Caco-2 (cell line): ENCODE data around the gene DHRS7. TPM values are rescaled to one million over a fixed set of nuclear protein-coding genes. Genes with fewer than 3 reads are reported as not detected.

Experiments used
- BruUV-seq: library from RNA; stranded (reverse); fragments of 400-500 nt; replicated peaks from 2 replicates; lab custom pipeline; 2021; lab: Mats Ljungman, UMichigan
- CTCF ChIA-PET: fragments of 300-600 bp; sonication (Branson Sonifier 250); formaldehyde crosslinking; loops from one replicate; lab custom pipeline; 2022; ENCODE audit warnings: antibody characterized with exemption; lab: Charles Lee
- POLR2A ChIA-PET: fragments of 300-600 bp; sonication (Branson Sonifier 250); formaldehyde crosslinking; loops from one replicate; lab custom pipeline; 2022; ENCODE audit warnings: antibody characterized with exemption; lab: Charles Lee
- DNase-seq, 2 experiments: peaks; one replicate each; pipeline versions ENCODE4 v3.0.0 to v3.0.0-alpha.2; 2020 to 2022
- H3K27me3 ChIP-seq: replicated peaks from 2 replicates; pipeline ENCODE4 v1.6.0; 2011; ENCODE audit warnings: low read length; ENCODE audit not compliant: control insufficient read depth, insufficient read depth
- H3K36me3 ChIP-seq: 2 replicates; pipeline ENCODE4 v1.5.1; 2011; ENCODE audit warnings: low read length; ENCODE audit not compliant: control insufficient read depth, insufficient read depth
- H3K4me1 ChIP-seq: fragments of 250-450 bp; sonication (Bioruptor Pico); 2 replicates; pipeline ENCODE4 v1.5.1; 2020; ENCODE audit warnings: mild to moderate bottlenecking
- H3K4me3 ChIP-seq: 2 replicates; pipeline ENCODE4 v1.5.1; 2011; ENCODE audit warnings: low read depth, mild to moderate bottlenecking, control low read depth, low read length
- H3K9me3 ChIP-seq: fragments of 250-450 bp; sonication (Bioruptor Pico); 2 replicates; pipeline ENCODE4 v1.5.1; 2020; ENCODE audit warnings: mild to moderate bottlenecking, moderate library complexity
- H3K27ac Mint-ChIP-seq: one replicate; pipeline ENCODE4 v1.8.0; 2022; ENCODE audit warnings: mixed read lengths; ENCODE audit not compliant: unreplicated experiment
- H3K27me3 Mint-ChIP-seq: one replicate; pipeline ENCODE4 v1.8.0; 2022; ENCODE audit warnings: mixed read lengths; ENCODE audit not compliant: insufficient read depth, unreplicated experiment
- H3K36me3 Mint-ChIP-seq: one replicate; pipeline ENCODE4 v1.8.0; 2022; ENCODE audit warnings: mild to moderate bottlenecking, mixed read lengths; ENCODE audit not compliant: insufficient read depth, unreplicated experiment
- H3K4me1 Mint-ChIP-seq: one replicate; pipeline ENCODE4 v1.8.0; 2022; ENCODE audit warnings: low read depth, mixed read lengths; ENCODE audit not compliant: unreplicated experiment
- H3K4me3 Mint-ChIP-seq: one replicate; pipeline ENCODE4 v1.8.0; 2022; ENCODE audit warnings: mild to moderate bottlenecking, moderate library complexity, mixed read lengths; ENCODE audit not compliant: unreplicated experiment
- H3K9me3 Mint-ChIP-seq: one replicate; pipeline ENCODE4 v1.8.0; 2022; ENCODE audit warnings: mixed read lengths; ENCODE audit not compliant: unreplicated experiment
- intact Hi-C: fragments of 100-400 bp; cut with micrococcal nuclease; formaldehyde crosslinking; loops from one replicate; pipeline ENCODE4 v1.10.0; 2022; ENCODE audit not compliant: unreplicated experiment
- total RNA-seq: library from RNA; stranded (reverse); gene quantifications from 2 replicates; pipeline ENCODE4 v1.2.3, GENCODE V29; 2022
- TF ChIP-seq, protein P1 (sequence below), 2 experiments: fragments of 200-600 bp in 1 of 2; IDR thresholded peaks; 1 replicate in 1 of 2; 2 replicates in 1 of 2; pipeline versions ENCODE4 v1.5.1 to v1.8.0; 2011 to 2022; ENCODE audit warnings: antibody characterized with exemption in 1 of 2, control low read depth in 1 of 2, inconsistent platforms in 1 of 2, low read depth in 1 of 2, low read length in 1 of 2, mild to moderate bottlenecking in 1 of 2, moderate library complexity in 1 of 2; ENCODE audit not compliant: insufficient read depth in 1 of 2, severe bottlenecking in 1 of 2, unreplicated experiment in 1 of 2

DHRS7 gene
- total RNA-seq, 1 experiment from 2014 or later: 61.6 TPM

DNA sequence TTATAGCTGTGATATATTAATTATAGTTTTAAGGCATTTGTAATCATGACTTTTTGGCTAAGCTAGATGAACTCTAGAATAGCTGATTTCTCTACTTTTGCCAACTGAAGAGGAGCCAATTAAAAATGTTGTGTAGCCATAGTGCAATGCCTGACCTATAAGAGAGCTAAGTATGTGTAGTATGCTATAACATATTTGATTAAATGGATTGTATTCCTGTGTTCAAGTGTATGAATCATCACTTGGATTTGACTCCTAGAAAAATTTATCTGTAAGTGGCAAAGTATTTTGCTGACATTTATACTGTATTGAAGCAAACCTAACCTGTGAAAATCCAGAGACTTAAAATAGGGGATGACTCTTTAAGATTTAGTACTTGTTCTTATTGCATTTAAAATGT is 39.3 kb downstream of the DHRS7 start:
- Histone ChIP-seq H3K9me3 (no peaks in the 10 kb centered on the region), H3K27me3 (no peaks in the 10 kb centered on the region), H3K36me3 (no peaks in the 10 kb centered on the region), H3K4me3 (no peak overlapping the region), H3K4me1 (no peaks in the 10 kb centered on the region)
- intact Hi-C loops: no loop called here
- BruUV-seq: no TSS peak
- H3K27ac Mint-ChIP-seq: no peak overlapping the region
- H3K36me3 Mint-ChIP-seq: peaks cover 57% of the 10 kb centered on the region
- TF ChIP-seq, protein P1, sequence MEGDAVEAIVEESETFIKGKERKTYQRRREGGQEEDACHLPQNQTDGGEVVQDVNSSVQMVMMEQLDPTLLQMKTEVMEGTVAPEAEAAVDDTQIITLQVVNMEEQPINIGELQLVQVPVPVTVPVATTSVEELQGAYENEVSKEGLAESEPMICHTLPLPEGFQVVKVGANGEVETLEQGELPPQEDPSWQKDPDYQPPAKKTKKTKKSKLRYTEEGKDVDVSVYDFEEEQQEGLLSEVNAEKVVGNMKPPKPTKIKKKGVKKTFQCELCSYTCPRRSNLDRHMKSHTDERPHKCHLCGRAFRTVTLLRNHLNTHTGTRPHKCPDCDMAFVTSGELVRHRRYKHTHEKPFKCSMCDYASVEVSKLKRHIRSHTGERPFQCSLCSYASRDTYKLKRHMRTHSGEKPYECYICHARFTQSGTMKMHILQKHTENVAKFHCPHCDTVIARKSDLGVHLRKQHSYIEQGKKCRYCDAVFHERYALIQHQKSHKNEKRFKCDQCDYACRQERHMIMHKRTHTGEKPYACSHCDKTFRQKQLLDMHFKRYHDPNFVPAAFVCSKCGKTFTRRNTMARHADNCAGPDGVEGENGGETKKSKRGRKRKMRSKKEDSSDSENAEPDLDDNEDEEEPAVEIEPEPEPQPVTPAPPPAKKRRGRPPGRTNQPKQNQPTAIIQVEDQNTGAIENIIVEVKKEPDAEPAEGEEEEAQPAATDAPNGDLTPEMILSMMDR (IDR thresholded peaks at IDR 0.05; ENCODE audit: insufficient read depth in 1 of 2, low read depth in 1 of 2, low read length in 1 of 2, severe bottlenecking in 1 of 2, unreplicated experiment in 1 of 2): no peak
- no peak for DNase-seq
- ChIA-PET CTCF (no interaction called here), POLR2A (no interaction called here)
- no peaks in the 10 kb centered on the region for H3K4me1 Mint-ChIP-seq
- no peak overlapping the region for H3K4me3 Mint-ChIP-seq
- no peaks in the 10 kb centered on the region for H3K27me3 Mint-ChIP-seq
- H3K9me3 Mint-ChIP-seq: no peaks in the 10 kb centered on the region

- intact Hi-C loops: no loop called here
- BruUV-seq: no TSS peak
Observed at GRCh38 chr14:60116181-60116580, 49.0 kb downstream of the DHRS7 start.

DNA sequence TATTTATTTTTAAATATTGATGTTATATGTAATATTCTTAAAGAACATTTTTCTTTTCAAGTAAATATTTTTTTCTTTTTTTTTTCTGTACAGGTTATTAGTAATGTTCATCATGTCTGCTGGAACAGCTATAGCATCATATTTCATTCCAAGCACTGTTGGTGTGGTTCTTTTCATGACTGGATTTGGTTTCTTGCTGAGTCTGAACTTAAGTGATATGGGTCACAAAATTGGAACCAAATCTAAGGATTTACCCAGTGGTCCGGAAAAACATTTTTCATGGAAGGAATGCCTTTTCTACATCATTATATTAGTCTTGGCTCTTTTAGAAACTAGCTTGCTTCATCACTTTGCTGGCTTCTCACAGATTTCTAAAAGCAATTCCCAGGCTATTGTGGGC is 50.3 kb downstream of the DHRS7 start:
- no peaks in the 10 kb centered on the region for H3K9me3 Mint-ChIP-seq
- no peaks in the 10 kb centered on the region for H3K27me3 Mint-ChIP-seq
- Histone ChIP-seq H3K4me3 (no peak overlapping the region), H3K27me3 (no peaks in the 10 kb centered on the region), H3K9me3 (no peaks in the 10 kb centered on the region), H3K4me1 (no peaks in the 10 kb centered on the region), H3K36me3 (peaks cover 1% of the 10 kb centered on the region)
- no TSS peak for BruUV-seq
- intact Hi-C loops: no loop called here
- DNase-seq: no peak
- TF ChIP-seq, protein P1 (IDR thresholded peaks at IDR 0.05; ENCODE audit: insufficient read depth in 1 of 2, low read depth in 1 of 2, low read length in 1 of 2, severe bottlenecking in 1 of 2, unreplicated experiment in 1 of 2): no peak
- no peak overlapping the region for H3K4me3 Mint-ChIP-seq
- ChIA-PET POLR2A (no interaction called here), CTCF (no interaction called here)
- no peaks in the 10 kb centered on the region for H3K4me1 Mint-ChIP-seq
- H3K36me3 Mint-ChIP-seq: peaks cover 37% of the 10 kb centered on the region
- H3K27ac Mint-ChIP-seq: no peak overlapping the region

More at GRCh38 chr14:60116181-60116580, 49.0 kb downstream of the DHRS7 start:
- no peaks in the 10 kb centered on the region for H3K4me1 Mint-ChIP-seq
- POLR2A ChIA-PET: no interaction called here
- H3K4me3 Mint-ChIP-seq: no peak overlapping the region
- H3K27ac Mint-ChIP-seq: no peak overlapping the region
- no peaks in the 10 kb centered on the region for H3K27me3 ChIP-seq
- H3K9me3 Mint-ChIP-seq: no peaks in the 10 kb centered on the region
- DNase-seq: no peak
- no peaks in the 10 kb centered on the region for H3K27me3 Mint-ChIP-seq
- H3K9me3 ChIP-seq: no peaks in the 10 kb centered on the region
- TF ChIP-seq, protein P1 (IDR thresholded peaks at IDR 0.05; ENCODE audit: insufficient read depth in 1 of 2, low read depth in 1 of 2, low read length in 1 of 2, severe bottlenecking in 1 of 2, unreplicated experiment in 1 of 2): no peak
- no peak overlapping the region for H3K4me3 ChIP-seq
- peaks cover 35% of the 10 kb centered on the region for H3K36me3 Mint-ChIP-seq
- CTCF ChIA-PET: no interaction called here
- no peaks in the 10 kb centered on the region; the same call in none of the 2 replicates for H3K36me3 ChIP-seq
- H3K4me1 ChIP-seq: no peaks in the 10 kb centered on the region
